H1 (cell line): ENCODE data around the gene ZNF804B.

Experiments used
- CHD1 ChIP-seq: IDR thresholded peaks from 2 replicates; pipeline ENCODE4 v1.6.1; 2012; ENCODE audit warnings: low read depth, low read length, improper control_type of control experiment
- CHD2 ChIP-seq: IDR thresholded peaks from 2 replicates; pipeline ENCODE4 v1.6.1; 2012; ENCODE audit warnings: low read length, improper control_type of control experiment
- POLR2A ChIP-seq, 2 experiments: IDR thresholded peaks; 1 replicate in 1 of 2; 2 replicates in 1 of 2; pipeline ENCODE4 v1.6.1; 2011; ENCODE audit warnings: low read depth in 2 of 2, low read length in 2 of 2, mild to moderate bottlenecking in 2 of 2; ENCODE audit errors: control extremely low read depth in 1 of 2
- RFX5 ChIP-seq: IDR thresholded peaks from 2 replicates; pipeline ENCODE4 v1.6.1; 2011; ENCODE audit warnings: low read depth, low read length, improper control_type of control experiment, borderline replicate concordance
- RXRA ChIP-seq: IDR thresholded peaks from 2 replicates; pipeline ENCODE4 v1.6.1; 2011; ENCODE audit warnings: low read depth, mild to moderate bottlenecking, low read length, moderate library complexity; ENCODE audit not compliant: insufficient read depth
- TAF1 ChIP-seq: IDR thresholded peaks from 2 replicates; pipeline ENCODE4 v1.6.1; 2011; ENCODE audit warnings: mild to moderate bottlenecking, low read depth, low read length
- TF ChIP-seq, protein P1 (sequence below), 3 experiments: IDR thresholded peaks; 1 replicate in 2 of 3; 2 replicates in 1 of 3; pipeline versions ENCODE4 v1.5.1 to v1.6.1; 2011; ENCODE audit warnings: low read length in 3 of 3, mild to moderate bottlenecking in 3 of 3, inconsistent platforms in 2 of 3, low read depth in 1 of 3, moderate library complexity in 1 of 3; ENCODE audit not compliant: insufficient read depth in 1 of 3; ENCODE audit errors: control extremely low read depth in 1 of 3
- TF ChIP-seq, protein P2 (sequence below): IDR thresholded peaks from 2 replicates; pipeline ENCODE4 v1.6.1; 2011; ENCODE audit warnings: low read length, improper control_type of control experiment

DNA sequence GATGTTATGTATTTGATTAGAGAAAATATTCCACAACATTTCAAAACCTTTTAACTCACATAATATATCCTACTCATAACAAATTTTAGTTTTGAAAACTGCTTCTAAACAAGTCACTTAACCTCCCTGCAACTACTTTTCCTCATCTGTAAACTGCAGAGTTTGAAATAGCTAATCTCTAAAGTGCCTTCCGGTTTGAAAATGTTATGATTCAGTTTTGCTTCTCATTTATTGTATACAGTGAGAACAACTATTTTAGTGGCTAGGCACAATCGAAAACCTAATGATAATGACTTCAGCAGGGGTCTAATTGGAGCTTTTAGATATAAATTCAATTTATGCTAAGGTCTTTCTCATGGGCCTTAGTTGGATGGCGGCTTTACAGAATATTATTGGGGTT lies 66.7 kb downstream of the ZNF804B start:
- TF ChIP-seq, protein P1, sequence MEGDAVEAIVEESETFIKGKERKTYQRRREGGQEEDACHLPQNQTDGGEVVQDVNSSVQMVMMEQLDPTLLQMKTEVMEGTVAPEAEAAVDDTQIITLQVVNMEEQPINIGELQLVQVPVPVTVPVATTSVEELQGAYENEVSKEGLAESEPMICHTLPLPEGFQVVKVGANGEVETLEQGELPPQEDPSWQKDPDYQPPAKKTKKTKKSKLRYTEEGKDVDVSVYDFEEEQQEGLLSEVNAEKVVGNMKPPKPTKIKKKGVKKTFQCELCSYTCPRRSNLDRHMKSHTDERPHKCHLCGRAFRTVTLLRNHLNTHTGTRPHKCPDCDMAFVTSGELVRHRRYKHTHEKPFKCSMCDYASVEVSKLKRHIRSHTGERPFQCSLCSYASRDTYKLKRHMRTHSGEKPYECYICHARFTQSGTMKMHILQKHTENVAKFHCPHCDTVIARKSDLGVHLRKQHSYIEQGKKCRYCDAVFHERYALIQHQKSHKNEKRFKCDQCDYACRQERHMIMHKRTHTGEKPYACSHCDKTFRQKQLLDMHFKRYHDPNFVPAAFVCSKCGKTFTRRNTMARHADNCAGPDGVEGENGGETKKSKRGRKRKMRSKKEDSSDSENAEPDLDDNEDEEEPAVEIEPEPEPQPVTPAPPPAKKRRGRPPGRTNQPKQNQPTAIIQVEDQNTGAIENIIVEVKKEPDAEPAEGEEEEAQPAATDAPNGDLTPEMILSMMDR (IDR thresholded peaks at IDR 0.05; ENCODE audit: control extremely low read depth in 1 of 3, insufficient read depth in 1 of 3, low read depth in 1 of 3, low read length in 3 of 3), result no peak
- TF ChIP-seq POLR2A (IDR thresholded peaks at IDR 0.05; ENCODE audit: control extremely low read depth in 1 of 2, low read depth in 2 of 2, low read length in 2 of 2), result no peak
- TF ChIP-seq TAF1, result no peak
- TF ChIP-seq, protein P2, sequence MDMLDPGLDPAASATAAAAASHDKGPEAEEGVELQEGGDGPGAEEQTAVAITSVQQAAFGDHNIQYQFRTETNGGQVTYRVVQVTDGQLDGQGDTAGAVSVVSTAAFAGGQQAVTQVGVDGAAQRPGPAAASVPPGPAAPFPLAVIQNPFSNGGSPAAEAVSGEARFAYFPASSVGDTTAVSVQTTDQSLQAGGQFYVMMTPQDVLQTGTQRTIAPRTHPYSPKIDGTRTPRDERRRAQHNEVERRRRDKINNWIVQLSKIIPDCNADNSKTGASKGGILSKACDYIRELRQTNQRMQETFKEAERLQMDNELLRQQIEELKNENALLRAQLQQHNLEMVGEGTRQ, result no peak
- no peak for TF ChIP-seq CHD1
- TF ChIP-seq CHD2, result no peak
- TF ChIP-seq RXRA, result no peak
- TF ChIP-seq RFX5, result no peak
